SU-DHL-6 (cell line): ENCODE data around the gene CDH13.

Experiments used
- CTCF ChIP-seq: fragments of 200-600 bp; sonication (generic); IDR thresholded peaks from one replicate; pipeline ENCODE4 v1.5.1; 2017; ENCODE audit warnings: antibody characterized with exemption, mild to moderate bottlenecking, low read length, moderate library complexity; ENCODE audit not compliant: insufficient read depth, poor library complexity, severe bottlenecking
- EZH2phosphoT487 ChIP-seq: fragments of 200-600 bp; sonication (generic), shearing (Covaris generic); conservative IDR thresholded peaks from 2 replicates; pipeline ENCODE4 v1.6.1; 2018; ENCODE audit warnings: mild to moderate bottlenecking, antibody characterized with exemption, low read length, moderate library complexity, mixed read lengths

DNA sequence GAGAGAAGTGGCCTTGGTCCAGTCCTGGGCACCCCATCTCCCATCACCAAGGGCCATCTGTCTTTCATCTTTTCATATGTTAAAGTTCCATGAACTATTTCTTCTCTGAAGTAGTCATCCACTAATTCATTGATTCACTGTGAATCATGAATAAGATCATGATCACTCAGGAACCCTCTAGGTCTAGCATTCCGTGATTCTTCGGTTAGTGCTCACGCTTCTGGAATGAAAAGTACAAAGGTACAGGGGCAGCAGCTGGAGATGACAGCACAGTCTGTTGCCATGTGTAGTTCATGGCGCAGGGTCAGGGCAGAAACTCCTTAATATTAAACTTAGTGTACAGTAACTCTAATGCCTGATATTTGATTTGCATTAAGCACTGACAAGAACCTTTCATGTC, 127.1 kb downstream of the CDH13 start:
- TF ChIP-seq CTCF, result no peak
- no peak for TF ChIP-seq EZH2phosphoT487
